Mesothelial cell of epicardium (in vitro differentiated cells): Measurements from ENCODE around the gene MBNL1. TPM values are rescaled to one million over a fixed set of nuclear protein-coding genes. Genes with fewer than 3 reads are reported as not detected.

Source experiments
- DNase-seq, 2 experiments: peaks; one replicate each; pipeline ENCODE4 v3.0.0; 2021; ENCODE audit warnings: low spot score in 2 of 2; ENCODE audit not compliant: unreplicated experiment in 2 of 2
- H3K27ac Mint-ChIP-seq: 2 replicates; pipeline ENCODE4 v1.8.0; 2021; ENCODE audit warnings: mixed read lengths
- H3K27me3 Mint-ChIP-seq: 2 replicates; pipeline ENCODE4 v1.8.0; 2021; ENCODE audit warnings: low read depth, mixed read lengths
- H3K36me3 Mint-ChIP-seq: 2 replicates; pipeline ENCODE4 v1.8.0; 2021; ENCODE audit warnings: mixed read lengths
- H3K4me1 Mint-ChIP-seq: 2 replicates; pipeline ENCODE4 v1.8.0; 2021; ENCODE audit warnings: mixed read lengths
- H3K4me3 Mint-ChIP-seq: 2 replicates; pipeline ENCODE4 v1.8.0; 2021; ENCODE audit warnings: mild to moderate bottlenecking, moderate library complexity, mixed read lengths
- H3K9me3 Mint-ChIP-seq: 2 replicates; pipeline ENCODE4 v1.8.0; 2021; ENCODE audit warnings: mixed read lengths
- CTCF ChIP-seq: fragments of 200-600 bp; sonication (generic); IDR thresholded peaks from one replicate; pipeline ENCODE4 v1.5.0; 2021; ENCODE audit warnings: antibody characterized with exemption; ENCODE audit not compliant: unreplicated experiment
- total RNA-seq: library from RNA; stranded (reverse); gene quantifications from 3 replicates; pipeline ENCODE4 v1.2.1, GENCODE V29; 2021

The MBNL1 gene
- total RNA-seq, 1 donor from 2014 or later = 74.8 TPM

- Mint-ChIP-seq H3K27me3 (no peaks in the 10 kb centered on the region), H3K9me3 (no peaks in the 10 kb centered on the region), H3K36me3 (no peaks in the 10 kb centered on the region), H3K4me3 (no peak overlapping the region), H3K27ac (peak overlapping the region; percentile 64), H3K4me1 (peaks cover 35% of the 10 kb centered on the region)
- DNase-seq = no peak
- no peak for TF ChIP-seq CTCF
Observed at GRCh38 chr3:152282813-152283212, 14.1 kb downstream of the MBNL1 start.

- Mint-ChIP-seq H3K4me1 (peaks cover 40% of the 10 kb centered on the region), H3K27me3 (no peaks in the 10 kb centered on the region), H3K4me3 (no peak overlapping the region), H3K36me3 (no peaks in the 10 kb centered on the region), H3K9me3 (no peaks in the 10 kb centered on the region), H3K27ac (peak overlapping the region; percentile 39)
- DNase-seq = no peak
- TF ChIP-seq CTCF = no peak
Observed at GRCh38 chr3:152283492-152284381, 15.0 kb downstream of the MBNL1 start.

- Mint-ChIP-seq H3K27ac (no peak overlapping the region), H3K4me1 (peaks cover 38% of the 10 kb centered on the region), H3K4me3 (no peak overlapping the region), H3K27me3 (no peaks in the 10 kb centered on the region), H3K9me3 (no peaks in the 10 kb centered on the region), H3K36me3 (no peaks in the 10 kb centered on the region)
- TF ChIP-seq CTCF = no peak
- DNase-seq = no peak
Observed at GRCh38 chr3:152284906-152285305, 16.2 kb downstream of the MBNL1 start.

GRCh38 chr3:152285509-152285908 is 16.8 kb downstream of the MBNL1 start:
- no peak for DNase-seq
- Mint-ChIP-seq H3K27me3 (no peaks in the 10 kb centered on the region), H3K4me1 (peaks cover 35% of the 10 kb centered on the region), H3K36me3 (no peaks in the 10 kb centered on the region), H3K9me3 (no peaks in the 10 kb centered on the region), H3K27ac (no peak overlapping the region), H3K4me3 (no peak overlapping the region)
- TF ChIP-seq CTCF = no peak

GRCh38 chr3:152287898-152288576 is 19.3 kb downstream of the MBNL1 start:
- Mint-ChIP-seq H3K36me3 (no peaks in the 10 kb centered on the region), H3K9me3 (no peaks in the 10 kb centered on the region), H3K27me3 (no peaks in the 10 kb centered on the region), H3K4me3 (no peak overlapping the region), H3K27ac (peak overlapping the region; percentile 50), H3K4me1 (peaks cover 21% of the 10 kb centered on the region)
- no peak for DNase-seq
- no peak for TF ChIP-seq CTCF
